Right forelimb (tissue), 1 donor: Measurements from ENCODE around the gene MSI2.

Experiments
- DNase-seq: peaks from one replicate; pipeline ENCODE4 v3.0.0-alpha.2; 2018

MSI2 gene

DNA sequence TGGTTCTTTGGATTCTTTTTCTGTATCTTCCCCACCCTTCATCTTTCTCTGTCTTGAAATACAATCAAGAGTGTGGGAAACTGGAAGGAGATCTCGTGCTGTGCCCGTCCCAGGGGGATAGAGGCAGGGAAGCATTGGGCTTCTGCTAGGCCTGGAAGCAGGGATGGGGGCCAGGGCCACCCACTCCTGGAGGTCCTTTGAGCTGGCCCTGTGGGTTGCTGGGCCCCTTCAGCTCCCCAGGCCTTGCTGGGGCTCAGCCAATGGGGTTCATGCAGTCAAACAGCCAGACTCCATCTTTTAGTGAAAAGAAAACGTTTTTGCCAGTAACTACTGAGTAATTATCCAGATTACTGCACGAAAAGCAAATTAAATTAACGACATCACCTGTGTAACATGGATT, 421.0 kb downstream of the MSI2 start:
- no peak for DNase-seq

GRCh38 chr17:57677858-57678257, 421.5 kb downstream of the MSI2 start:
- no peak for DNase-seq

DNA sequence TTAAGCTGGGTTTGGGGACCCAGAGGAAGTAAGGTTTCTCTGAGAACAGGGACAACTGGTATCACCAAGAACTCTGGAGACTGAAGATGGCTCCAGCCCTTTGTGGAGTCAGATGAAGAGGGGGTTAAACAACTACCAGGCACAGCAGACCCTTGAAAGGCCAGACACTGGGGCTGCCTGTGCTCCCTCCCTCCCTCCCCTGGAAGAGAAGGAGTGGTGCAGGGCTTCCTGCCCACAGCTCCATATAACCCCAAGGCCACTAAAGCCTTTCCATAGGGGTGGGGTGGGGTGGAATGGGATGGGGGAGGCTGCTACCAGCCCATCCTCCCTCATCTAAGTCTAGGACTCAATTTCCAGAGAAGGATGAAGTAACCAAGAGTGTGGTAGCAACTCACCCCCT, 422.1 kb downstream of the MSI2 start:
- DNase-seq = no peak

- no peak for DNase-seq
These were observed 423.0 kb downstream of the MSI2 start for GRCh38 chr17:57679356-57679755.

DNA sequence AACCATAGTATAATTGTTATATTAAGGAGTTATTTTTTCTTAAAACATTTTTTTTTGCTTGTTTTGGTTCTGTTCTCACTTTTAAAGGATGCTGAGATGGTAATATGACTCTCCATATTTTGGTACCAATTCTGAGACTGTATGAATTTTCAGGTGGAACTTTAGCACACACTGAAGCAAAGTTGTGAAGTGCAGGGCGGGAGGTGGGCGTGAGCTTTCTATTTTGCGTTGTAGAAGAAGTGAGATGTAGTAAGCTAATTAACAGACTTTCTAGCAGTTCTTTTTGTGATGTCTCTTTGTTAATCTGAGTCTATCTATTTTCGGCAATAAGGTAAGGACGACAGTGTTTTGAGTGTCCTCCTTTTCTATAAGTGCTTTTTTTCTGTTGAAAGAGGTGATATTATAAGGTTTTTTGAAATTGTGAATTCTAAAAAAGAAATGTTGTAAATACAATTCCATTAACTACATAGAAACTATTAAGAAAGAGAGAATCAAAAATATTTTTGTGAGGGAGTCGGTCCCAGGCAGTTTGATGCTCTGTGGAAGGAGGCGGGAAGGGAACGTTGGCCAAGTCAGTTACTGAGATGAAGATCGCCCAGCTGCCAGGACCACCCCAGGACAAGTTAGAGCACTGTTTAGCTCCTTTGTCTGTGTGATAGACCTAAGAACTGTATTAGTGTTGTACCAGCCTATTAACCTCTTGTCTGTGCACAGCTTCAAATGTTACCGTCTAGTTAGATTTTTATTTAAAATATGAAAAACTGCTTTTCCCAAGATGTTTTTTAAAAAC, 423.8 kb downstream of the MSI2 start:
- DNase-seq = no peak

GRCh38 chr17:57682701-57683100, 426.4 kb downstream of the MSI2 start:
- no peak for DNase-seq

DNA sequence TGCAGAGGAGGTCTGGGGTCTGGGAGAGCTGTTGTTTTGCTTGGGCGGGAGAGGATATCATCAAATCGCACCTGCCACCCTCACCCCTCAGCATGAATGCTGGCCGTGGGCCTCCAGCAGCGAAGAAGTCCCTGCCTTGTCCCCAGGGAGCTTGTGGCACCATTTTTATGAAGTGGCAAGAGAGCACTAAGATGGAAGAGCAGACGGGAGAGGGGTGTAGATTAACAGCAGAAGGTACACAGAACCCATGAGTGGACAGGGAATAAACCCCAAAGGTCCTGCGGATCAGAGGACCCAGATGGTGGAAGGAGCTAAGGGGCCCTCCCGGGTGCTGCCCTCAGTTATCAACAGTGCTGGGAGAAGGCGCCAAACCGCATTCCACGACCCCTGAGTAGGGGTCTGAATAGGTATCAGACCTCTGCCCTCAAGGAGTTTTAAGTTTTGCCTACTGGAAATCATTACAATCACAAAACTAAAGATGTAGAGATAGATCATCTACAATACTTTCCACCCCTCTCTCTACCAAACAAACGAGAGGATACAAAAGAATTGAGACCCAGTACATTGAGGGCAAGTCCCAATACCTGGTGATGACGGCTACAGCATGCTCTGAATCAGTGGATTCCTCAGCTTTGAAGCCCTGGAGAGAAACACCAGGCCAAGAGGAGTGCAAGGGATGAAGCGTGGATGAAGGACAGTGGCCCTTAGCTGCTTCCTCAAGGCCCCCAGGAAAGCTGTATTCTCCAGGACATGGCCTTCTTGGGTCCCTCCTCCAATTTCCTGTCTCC, 428.6 kb downstream of the MSI2 start:
- no peak for DNase-seq

- no peak for DNase-seq
These were observed 429.3 kb downstream of the MSI2 start for GRCh38 chr17:57685499-57686132.

DNA sequence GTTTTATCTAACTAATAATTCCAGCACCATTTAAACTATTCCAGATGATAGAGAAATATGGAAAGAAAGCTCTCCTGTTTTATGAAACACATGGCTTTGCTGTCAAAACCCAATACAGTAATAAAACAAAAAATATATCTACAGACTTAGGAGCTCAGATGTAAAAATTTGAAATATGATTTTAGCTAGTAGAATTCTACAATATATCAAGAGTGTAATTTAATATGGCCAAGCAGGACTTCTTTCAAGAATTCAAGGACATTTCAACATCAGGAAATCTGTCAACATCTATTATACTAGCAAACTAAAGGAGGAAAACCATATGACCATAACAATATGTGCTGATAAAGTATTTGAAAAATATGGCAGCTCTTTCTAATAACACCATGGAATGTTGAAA, 431.3 kb downstream of the MSI2 start:
- DNase-seq = no peak

DNA sequence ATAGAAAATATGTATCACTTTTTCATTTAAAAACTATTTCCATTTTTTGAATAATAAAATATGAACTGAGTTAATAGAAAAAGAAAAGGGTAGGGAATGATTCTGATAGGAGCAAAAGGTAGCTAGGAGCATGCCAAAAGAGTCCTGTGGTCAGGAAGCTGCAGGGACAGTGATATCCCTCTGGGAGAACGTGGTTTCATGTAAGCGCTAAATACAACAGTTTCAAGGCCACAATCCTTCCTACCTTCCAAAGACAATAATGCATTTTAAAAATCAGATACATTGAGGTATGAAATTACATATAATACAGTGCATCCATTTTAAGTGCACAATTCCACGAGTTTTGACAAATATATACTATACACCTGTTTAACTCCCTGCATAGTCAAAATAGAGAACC, 432.9 kb downstream of the MSI2 start:
- no peak for DNase-seq

DNA sequence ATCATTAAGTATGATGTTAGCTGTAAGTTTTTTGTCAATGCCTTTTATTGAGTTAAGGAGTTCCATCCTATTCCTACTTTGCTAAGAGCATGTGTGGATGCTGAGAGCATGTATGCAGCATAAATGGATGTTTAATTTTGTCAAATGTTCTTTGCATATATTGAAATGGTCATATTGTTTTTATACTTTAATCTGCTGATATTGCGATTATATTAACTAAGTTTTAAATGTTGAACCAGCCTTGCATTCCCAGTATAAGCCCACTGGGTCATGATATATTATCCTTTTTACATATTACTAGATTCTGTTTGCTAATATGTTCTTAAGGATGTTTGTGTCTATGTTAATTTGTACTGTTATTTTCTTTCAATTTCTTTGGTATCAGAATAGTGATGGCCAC, 435.6 kb downstream of the MSI2 start:
- no peak for DNase-seq

DNA sequence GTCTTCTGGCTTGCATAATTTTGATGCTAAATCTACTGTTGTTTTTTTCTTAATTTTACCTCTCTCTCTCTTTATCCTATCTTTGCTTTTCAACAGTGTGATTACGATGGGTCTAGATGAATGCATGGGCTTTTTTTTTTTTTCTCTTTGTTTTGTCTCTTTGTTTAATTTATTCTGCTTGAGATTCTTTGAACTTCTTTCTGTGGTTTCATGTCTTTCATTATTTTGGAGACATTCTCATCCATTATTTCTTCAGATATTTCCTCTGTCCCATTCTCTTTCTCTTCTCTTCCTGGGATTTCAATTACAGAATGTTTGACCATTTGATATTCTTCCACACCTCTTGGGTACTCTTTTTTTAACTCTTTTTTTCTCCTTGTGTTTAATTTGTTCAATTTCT, 436.4 kb downstream of the MSI2 start:
- no peak for DNase-seq

- no peak for DNase-seq
These were observed 437.7 kb downstream of the MSI2 start for GRCh38 chr17:57694051-57694450.

- DNase-seq = no peak
These were observed 439.7 kb downstream of the MSI2 start for GRCh38 chr17:57696050-57696449.

- no peak for DNase-seq
These were observed 440.9 kb downstream of the MSI2 start for GRCh38 chr17:57697197-57697596.

- no peak for DNase-seq
These were observed 441.8 kb downstream of the MSI2 start for GRCh38 chr17:57697891-57698711.

DNA sequence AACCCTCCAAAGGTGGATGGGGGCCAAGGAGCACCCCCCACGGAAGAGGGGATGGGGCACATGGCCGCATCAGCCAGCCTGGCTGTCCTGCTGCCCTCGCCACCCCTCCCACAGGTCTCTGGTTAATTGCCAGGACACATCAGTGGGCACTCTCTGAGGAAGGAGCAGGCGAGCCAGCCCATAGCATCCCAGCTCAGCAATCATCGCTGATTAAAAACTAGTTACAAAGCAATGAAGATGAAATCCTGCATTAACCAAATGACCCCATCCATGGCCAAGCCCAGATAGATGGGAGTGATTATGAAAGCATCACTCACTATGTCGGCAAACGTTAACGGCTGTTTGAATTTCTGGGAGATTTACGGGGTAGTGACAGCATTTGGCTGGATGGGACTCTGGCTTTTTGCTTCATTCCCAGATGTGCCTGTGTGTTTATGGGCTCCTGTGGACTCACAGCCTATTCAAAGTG, 443.5 kb downstream of the MSI2 start:
- no peak for DNase-seq

DNA sequence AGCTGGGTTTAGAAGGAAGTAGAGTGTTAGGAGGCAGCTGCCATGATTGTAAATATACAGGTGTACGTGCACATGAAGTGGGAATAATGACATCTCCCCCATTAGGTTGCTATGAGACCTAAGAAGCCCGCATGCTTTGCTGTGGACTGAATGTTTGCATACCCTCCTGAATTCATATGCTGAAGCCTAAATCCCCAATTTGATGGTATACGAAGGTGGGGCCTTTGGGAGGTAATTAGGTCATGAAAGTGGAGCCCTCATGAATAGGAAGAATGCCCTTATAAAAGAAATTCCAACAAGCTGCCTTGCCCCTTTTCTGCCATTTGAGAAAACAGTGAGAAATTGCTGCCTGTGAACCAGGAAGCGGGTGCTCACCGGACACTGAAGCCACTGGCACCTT, 444.8 kb downstream of the MSI2 start:
- DNase-seq = no peak

DNA sequence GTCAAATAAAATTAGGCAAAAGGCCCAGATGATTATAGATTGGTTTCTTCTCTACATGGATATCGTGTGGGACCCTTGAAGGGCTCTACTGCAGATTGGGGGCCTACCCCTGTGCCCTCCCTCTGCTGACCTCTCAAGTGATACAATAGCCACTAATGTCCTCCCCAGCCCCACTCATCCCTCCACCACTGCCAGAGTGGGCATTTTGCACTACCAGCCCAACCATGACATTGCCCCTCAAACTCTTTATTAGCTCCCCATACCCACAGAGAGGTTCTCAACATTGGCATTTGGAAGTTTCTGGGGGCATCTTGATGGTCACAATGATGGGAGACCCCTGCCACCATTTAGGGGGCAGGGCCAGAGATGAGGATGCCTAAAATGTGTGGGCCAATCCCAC, 446.9 kb downstream of the MSI2 start:
- no peak for DNase-seq

- no peak for DNase-seq
These were observed 448.1 kb downstream of the MSI2 start for GRCh38 chr17:57704448-57704847.

- DNase-seq = no peak
These were observed 449.8 kb downstream of the MSI2 start for GRCh38 chr17:57705921-57706695.

- no peak for DNase-seq
These were observed 450.4 kb downstream of the MSI2 start for GRCh38 chr17:57706761-57707160.
